ENCODE measurements around the gene ROCK2. TPM values are rescaled to one million over a fixed set of nuclear protein-coding genes. Genes with fewer than 3 reads are reported as not detected.

Gene ROCK2
- total RNA-seq = 10 to 100 TPM; 19.9 to 28.2 (median 21.9) TPM
- total RNA-seq (2013) = 31.1 TPM

DNA sequence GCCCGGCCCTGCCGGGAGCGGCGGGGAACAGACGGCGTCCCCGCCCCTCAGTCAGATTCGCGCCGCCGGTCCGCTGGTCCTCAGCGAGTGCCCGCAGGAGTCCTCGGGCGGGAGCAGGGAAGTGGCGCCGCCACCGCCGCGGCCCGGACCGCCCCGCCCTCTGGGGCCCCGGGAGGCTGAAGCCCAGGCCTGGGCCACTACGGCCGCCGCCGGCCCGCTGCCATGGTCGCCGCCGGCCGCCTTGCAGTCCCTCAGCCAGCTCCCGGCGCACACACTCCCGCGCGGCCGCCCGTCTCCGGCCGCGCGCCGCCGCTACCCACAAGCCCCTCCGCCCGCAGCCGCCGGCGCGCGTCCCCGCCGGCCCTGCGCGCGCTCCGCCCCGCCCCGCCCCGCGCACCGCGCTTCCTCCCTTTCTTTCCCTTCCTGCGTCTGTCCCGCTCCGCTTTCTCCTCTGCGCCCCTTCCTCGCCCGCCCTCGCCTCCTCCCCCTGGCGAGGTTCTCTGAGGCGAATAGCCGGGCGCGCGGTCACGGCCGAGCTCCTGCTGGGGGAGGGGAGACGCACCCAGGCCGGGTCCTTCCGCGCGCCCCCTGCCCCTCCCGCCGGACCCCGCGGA, at the start of gene ROCK2:
Gene ROCK2, minus strand, starts transcription at position 295 of the 614 bp plus-strand sequence. CDS start 500 bp downstream, outside the sequence.
- Mint-ChIP-seq H3K27me3 (ENCODE audit: low read depth in 2 of 2) (no peaks in the 10 kb centered on the region), H3K4me1 (peaks cover 14 to 31% of the 10 kb centered on the region in 2 donors), H3K4me3 (peak within 1 kb of the TSS; percentile 99), H3K9me3 (no peaks in the 10 kb centered on the region), H3K27ac (peak within 1 kb of the TSS; percentile 87 to 94), H3K36me3 (no peaks in the 10 kb centered on the region)
- Histone ChIP-seq H3K4me3 (ENCODE audit: low read length) (peak within 1 kb of the TSS; percentile 92), H3K4me1 (ENCODE audit: control insufficient read depth, insufficient read depth, low read length) (peaks cover 11% of the 10 kb centered on the region), H3K27ac (ENCODE audit: low read length) (peak within 1 kb of the TSS; percentile 71), H3K36me3 (ENCODE audit: control insufficient read depth, insufficient read depth, low read length) (no peaks in the 10 kb centered on the region), H3K27me3 (ENCODE audit: control insufficient read depth, insufficient read depth, low read length) (no peaks in the 10 kb centered on the region), H3K9me3 (ENCODE audit: control insufficient read depth, insufficient read depth, low read length) (no peaks in the 10 kb centered on the region)
- TF ChIP-seq, protein P1, sequence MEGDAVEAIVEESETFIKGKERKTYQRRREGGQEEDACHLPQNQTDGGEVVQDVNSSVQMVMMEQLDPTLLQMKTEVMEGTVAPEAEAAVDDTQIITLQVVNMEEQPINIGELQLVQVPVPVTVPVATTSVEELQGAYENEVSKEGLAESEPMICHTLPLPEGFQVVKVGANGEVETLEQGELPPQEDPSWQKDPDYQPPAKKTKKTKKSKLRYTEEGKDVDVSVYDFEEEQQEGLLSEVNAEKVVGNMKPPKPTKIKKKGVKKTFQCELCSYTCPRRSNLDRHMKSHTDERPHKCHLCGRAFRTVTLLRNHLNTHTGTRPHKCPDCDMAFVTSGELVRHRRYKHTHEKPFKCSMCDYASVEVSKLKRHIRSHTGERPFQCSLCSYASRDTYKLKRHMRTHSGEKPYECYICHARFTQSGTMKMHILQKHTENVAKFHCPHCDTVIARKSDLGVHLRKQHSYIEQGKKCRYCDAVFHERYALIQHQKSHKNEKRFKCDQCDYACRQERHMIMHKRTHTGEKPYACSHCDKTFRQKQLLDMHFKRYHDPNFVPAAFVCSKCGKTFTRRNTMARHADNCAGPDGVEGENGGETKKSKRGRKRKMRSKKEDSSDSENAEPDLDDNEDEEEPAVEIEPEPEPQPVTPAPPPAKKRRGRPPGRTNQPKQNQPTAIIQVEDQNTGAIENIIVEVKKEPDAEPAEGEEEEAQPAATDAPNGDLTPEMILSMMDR (IDR thresholded peaks at IDR 0.05) = no peak
- ATAC-seq = peak; percentile 69 to 82 (median 76)
- intact Hi-C loops (cut with micrococcal nuclease) = loop anchor here (10.0 kb wide), 1 partner anchor 190 kb away; the partner anchor contains the start of gene SLC66A3
- peak; percentile 56 to 77 for DNase-seq
- under 1% methylated on average over 90 of the region's 90 CpGs for WGBS (ENCODE audit: insufficient coverage)

DNA sequence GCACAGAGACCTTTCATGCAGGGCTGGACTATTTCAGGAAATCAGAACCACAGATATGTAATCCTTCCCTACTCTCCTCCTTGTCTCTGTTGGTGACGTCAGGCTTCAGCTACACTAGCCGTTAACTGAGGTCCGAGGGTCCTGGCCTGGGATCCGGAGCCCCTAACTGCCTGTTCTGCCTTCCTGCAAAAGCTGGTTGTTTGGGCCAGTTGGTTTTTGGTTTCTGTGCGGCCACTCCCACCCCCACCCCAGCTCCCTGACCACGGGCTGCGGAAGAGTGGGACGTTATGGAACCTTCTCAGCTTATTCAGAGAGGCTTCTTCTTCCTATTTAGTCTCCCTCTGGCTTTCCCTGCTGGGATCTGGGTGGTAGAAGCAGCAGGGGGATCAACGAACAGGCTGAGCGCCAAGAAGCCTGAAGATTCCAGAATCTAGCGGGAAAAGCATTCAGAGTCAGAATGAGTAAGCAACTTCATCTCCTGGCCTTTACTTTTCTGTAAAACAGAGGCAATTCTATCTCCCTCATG, 49.3 kb upstream of the ROCK2 start:
- Mint-ChIP-seq H3K4me3 (no peak overlapping the region), H3K9me3 (no peaks in the 10 kb centered on the region), H3K27me3 (ENCODE audit: low read depth in 2 of 2) (peaks cover 6 to 8% of the 10 kb centered on the region in 2 donors), H3K27ac (no peak overlapping the region), H3K36me3 (no peaks in the 10 kb centered on the region), H3K4me1 (no peaks in the 10 kb centered on the region)
- TF ChIP-seq, protein P1 (IDR thresholded peaks at IDR 0.05) = no peak
- intact Hi-C loops (cut with micrococcal nuclease) = no loop called here
- ATAC-seq (no peak), DNase-seq (no peak)
- Histone ChIP-seq H3K9me3 (ENCODE audit: control insufficient read depth, insufficient read depth, low read length) (no peaks in the 10 kb centered on the region), H3K36me3 (ENCODE audit: control insufficient read depth, insufficient read depth, low read length) (no peaks in the 10 kb centered on the region), H3K4me3 (ENCODE audit: low read length) (no peak overlapping the region), H3K4me1 (ENCODE audit: control insufficient read depth, insufficient read depth, low read length) (no peaks in the 10 kb centered on the region), H3K27me3 (ENCODE audit: control insufficient read depth, insufficient read depth, low read length) (no peaks in the 10 kb centered on the region), H3K27ac (ENCODE audit: low read length) (no peak overlapping the region)
- 87% methylated on average over 11 of the region's 11 CpGs for WGBS (ENCODE audit: insufficient coverage)

DNA sequence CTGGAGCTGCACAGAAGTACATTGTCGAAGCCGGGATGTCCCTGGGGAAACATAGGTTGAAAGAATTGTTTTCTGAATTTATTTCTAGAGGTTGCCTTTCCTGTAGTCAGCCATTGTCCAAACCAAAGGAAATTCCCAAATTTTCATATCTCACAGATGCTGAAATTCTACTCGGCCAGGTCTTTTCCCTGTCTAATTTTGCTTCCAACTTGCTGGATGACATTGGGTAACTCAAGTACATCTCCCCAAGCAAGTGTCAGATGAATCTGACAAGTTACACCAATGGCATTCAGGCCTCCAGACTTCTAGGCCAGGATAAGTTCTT, 47.5 kb upstream of the ROCK2 start:
- WGBS (ENCODE audit: insufficient coverage) = 89% methylated on average over 3 of the region's 3 CpGs

More for the DNA sequence above, 47.5 kb upstream of the ROCK2 start:
- no peak for ATAC-seq
- no peaks in the 10 kb centered on the region for H3K4me1 ChIP-seq (ENCODE audit: control insufficient read depth, insufficient read depth, low read length)
- no peak for DNase-seq
- TF ChIP-seq, protein P1 (IDR thresholded peaks at IDR 0.05) = no peak
- intact Hi-C loops (cut with micrococcal nuclease) = no loop called here
- Mint-ChIP-seq H3K27ac (no peak overlapping the region), H3K36me3 (no peaks in the 10 kb centered on the region), H3K27me3 (ENCODE audit: low read depth in 2 of 2) (peaks cover 0 to under 1% of the 10 kb centered on the region in 2 donors), H3K4me3 (no peak overlapping the region), H3K9me3 (no peaks in the 10 kb centered on the region), H3K4me1 (no peaks in the 10 kb centered on the region)
- no peaks in the 10 kb centered on the region for H3K27me3 ChIP-seq (ENCODE audit: control insufficient read depth, insufficient read depth, low read length)
- no peaks in the 10 kb centered on the region for H3K36me3 ChIP-seq (ENCODE audit: control insufficient read depth, insufficient read depth, low read length)
- H3K27ac ChIP-seq (ENCODE audit: low read length) = no peak overlapping the region
- no peaks in the 10 kb centered on the region for H3K9me3 ChIP-seq (ENCODE audit: control insufficient read depth, insufficient read depth, low read length)
- H3K4me3 ChIP-seq (ENCODE audit: low read length) = no peak overlapping the region
